NCI-H2227 (cell line): ENCODE data around the gene ZFP90.

Experiments used
- DNase-seq: peaks from one replicate; lab custom pipeline; 2025; ENCODE audit not compliant: unreplicated experiment; lab: John Stamatoyannopoulos, UW

ZFP90 gene

GRCh38 chr16:68577352-68577853 lies 38.3 kb downstream of the ZFP90 start:
- no peak for DNase-seq

GRCh38 chr16:68590201-68590994 lies 51.3 kb downstream of the ZFP90 start:
- DNase-seq, result no peak

GRCh38 chr16:68592466-68593337 lies 53.6 kb downstream of the ZFP90 start:
- no peak for DNase-seq

GRCh38 chr16:68596266-68596665 lies 57.2 kb downstream of the ZFP90 start:
- no peak for DNase-seq

- no peak for DNase-seq
Observed at GRCh38 chr16:68599586-68599985, 60.5 kb downstream of the ZFP90 start.

GRCh38 chr16:68605746-68606145 lies 66.7 kb downstream of the ZFP90 start:
- no peak for DNase-seq

GRCh38 chr16:68607443-68607842 lies 68.4 kb downstream of the ZFP90 start:
- DNase-seq, result no peak

DNA sequence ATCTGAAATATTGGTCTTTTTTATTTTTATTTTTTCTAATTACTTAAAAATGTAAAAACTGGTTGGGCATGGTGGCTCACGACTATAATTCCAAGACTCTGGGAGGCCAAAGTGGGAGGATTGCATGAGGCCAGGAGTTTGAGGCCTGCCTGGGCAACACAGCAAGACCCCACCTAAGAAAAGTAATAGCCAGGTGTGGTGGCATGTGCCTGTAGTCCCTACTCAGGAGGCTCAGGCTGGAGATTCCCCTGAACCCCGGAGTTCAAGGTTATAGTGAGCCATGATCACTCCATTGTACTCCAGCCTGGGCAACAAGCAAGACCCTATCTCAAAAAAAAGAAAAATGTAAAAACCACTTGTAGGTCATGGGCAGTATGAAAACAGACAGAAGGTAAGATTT lies 69.2 kb downstream of the ZFP90 start:
- DNase-seq, result no peak

DNA sequence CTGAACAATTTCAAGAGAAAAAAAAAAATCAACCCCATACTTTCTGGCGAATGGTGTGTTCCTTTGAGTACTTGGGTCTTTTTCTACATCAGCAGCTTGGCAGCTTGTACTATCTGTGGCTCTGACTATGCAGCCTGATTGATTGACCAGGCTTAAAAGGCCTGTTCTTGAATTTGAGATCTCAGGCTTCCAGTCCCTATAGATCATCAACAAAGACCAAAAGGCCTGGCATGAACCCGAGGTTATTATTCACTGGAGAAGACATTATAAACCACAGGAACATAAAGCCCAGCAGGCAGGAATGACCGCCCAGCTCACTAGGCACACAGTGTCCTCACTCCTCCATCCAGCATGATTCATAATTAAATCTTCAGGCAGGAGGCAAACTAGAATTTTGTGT lies 73.9 kb downstream of the ZFP90 start:
- no peak for DNase-seq

- no peak for DNase-seq
Observed at GRCh38 chr16:68617734-68618133, 78.6 kb downstream of the ZFP90 start.
